ENCODE data around the gene PLA2G12B.
"Not testable (repeated sequence)": the region's sequence is repeated elsewhere in the genome, so short reads cannot be mapped to it uniquely, and the experiment has no call there.

PLA2G12B gene

GRCh38 chr10:72921147-72921683 lies 33.4 kb downstream of the PLA2G12B start:
- H3K27ac ChIP-seq (ENCODE audit: low read depth, low read length); H3K27me3 ChIP-seq (ENCODE audit: insufficient read depth, low read length, poor library complexity); H4K5ac ChIP-seq (ENCODE audit: low read length); H3K56ac ChIP-seq (ENCODE audit: low read length); H3K4me1 ChIP-seq (ENCODE audit: control insufficient read depth, low read depth, low read length); H4K8ac ChIP-seq (ENCODE audit: low read depth, low read length); H2BK120ac ChIP-seq (ENCODE audit: low read depth, low read length); H3K4me3 ChIP-seq (ENCODE audit: low read length); H2BK5ac ChIP-seq (ENCODE audit: low read length); H3K79me1 ChIP-seq (ENCODE audit: low read length); H3K4me2 ChIP-seq (ENCODE audit: low read length); H3K9ac ChIP-seq (ENCODE audit: low read length); H2BK15ac ChIP-seq (replicated peaks; ENCODE audit: low read depth); H3K23ac ChIP-seq (ENCODE audit: low read length); DNase-seq; H3K79me2 ChIP-seq (ENCODE audit: control insufficient read depth, insufficient read depth, low read length); H2AK5ac ChIP-seq (ENCODE audit: low read length); H3K18ac ChIP-seq (ENCODE audit: low read length); H3K4ac ChIP-seq (ENCODE audit: low read depth, low read length); H3K36me3 ChIP-seq (ENCODE audit: control insufficient read depth, insufficient read depth, low read length): not testable (repeated sequence)
- no CpG with 5 or more reads among the region's 1 CpG for WGBS (ENCODE audit: extremely low coverage, insufficient coverage, low lambda C conversion rate)

- no peaks in the 10 kb centered on the region for H3K79me1 ChIP-seq (ENCODE audit: low read length)
- no peak overlapping the region for H3K4me2 ChIP-seq (ENCODE audit: low read length)
- H4K5ac ChIP-seq (ENCODE audit: low read length), result no peak overlapping the region
- no peak overlapping the region for H2AK5ac ChIP-seq (ENCODE audit: low read length)
- no peak overlapping the region for H3K9ac ChIP-seq (ENCODE audit: low read length)
- no peaks in the 10 kb centered on the region for H3K36me3 ChIP-seq (ENCODE audit: control insufficient read depth, insufficient read depth, low read length)
- no peaks in the 10 kb centered on the region for H3K4me1 ChIP-seq (ENCODE audit: control insufficient read depth, low read depth, low read length)
- no peak overlapping the region for H4K8ac ChIP-seq (ENCODE audit: low read depth, low read length)
- H2BK15ac ChIP-seq (replicated peaks; ENCODE audit: low read depth), result no peak overlapping the region
- no peak overlapping the region for H3K4me3 ChIP-seq (ENCODE audit: low read length)
- WGBS (ENCODE audit: extremely low coverage, insufficient coverage, low lambda C conversion rate), result no CpG with 5 or more reads among the region's 8 CpGs
- H2BK120ac ChIP-seq (ENCODE audit: low read depth, low read length), result no peak overlapping the region
- H3K4ac ChIP-seq (ENCODE audit: low read depth, low read length), result no peak overlapping the region
- H3K79me2 ChIP-seq (ENCODE audit: control insufficient read depth, insufficient read depth, low read length), result no peaks in the 10 kb centered on the region
- no peak overlapping the region for H3K56ac ChIP-seq (ENCODE audit: low read length)
- H2BK5ac ChIP-seq (ENCODE audit: low read length), result no peak overlapping the region
- no peak overlapping the region for H3K23ac ChIP-seq (ENCODE audit: low read length)
- H3K18ac ChIP-seq (ENCODE audit: low read length), result no peak overlapping the region
- no peaks in the 10 kb centered on the region for H3K27me3 ChIP-seq (ENCODE audit: insufficient read depth, low read length, poor library complexity)
- no peak for DNase-seq
- H3K27ac ChIP-seq (ENCODE audit: low read depth, low read length), result no peak overlapping the region
These were observed 36.3 kb downstream of the PLA2G12B start for GRCh38 chr10:72918352-72918751.

GRCh38 chr10:72917803-72918332 lies 36.7 kb downstream of the PLA2G12B start:
- H3K27me3 ChIP-seq (ENCODE audit: insufficient read depth, low read length, poor library complexity); H2BK5ac ChIP-seq (ENCODE audit: low read length); H3K4me3 ChIP-seq (ENCODE audit: low read length); H2BK15ac ChIP-seq (replicated peaks; ENCODE audit: low read depth); H3K56ac ChIP-seq (ENCODE audit: low read length); H2BK120ac ChIP-seq (ENCODE audit: low read depth, low read length); DNase-seq; H3K18ac ChIP-seq (ENCODE audit: low read length); H3K9ac ChIP-seq (ENCODE audit: low read length); H4K5ac ChIP-seq (ENCODE audit: low read length); H3K4ac ChIP-seq (ENCODE audit: low read depth, low read length); H3K36me3 ChIP-seq (ENCODE audit: control insufficient read depth, insufficient read depth, low read length); H3K79me1 ChIP-seq (ENCODE audit: low read length); H3K79me2 ChIP-seq (ENCODE audit: control insufficient read depth, insufficient read depth, low read length); H3K23ac ChIP-seq (ENCODE audit: low read length); H2AK5ac ChIP-seq (ENCODE audit: low read length); H3K4me2 ChIP-seq (ENCODE audit: low read length); H3K27ac ChIP-seq (ENCODE audit: low read depth, low read length); H3K4me1 ChIP-seq (ENCODE audit: control insufficient read depth, low read depth, low read length); H4K8ac ChIP-seq (ENCODE audit: low read depth, low read length): not testable (repeated sequence)
- WGBS (ENCODE audit: extremely low coverage, insufficient coverage, low lambda C conversion rate), result 100% methylated on average over 1 of the region's 2 CpGs

GRCh38 chr10:72917201-72917600 lies 37.4 kb downstream of the PLA2G12B start:
- not testable (repeated sequence) for H3K4ac ChIP-seq (ENCODE audit: low read depth, low read length); H3K27me3 ChIP-seq (ENCODE audit: insufficient read depth, low read length, poor library complexity); DNase-seq; H3K79me2 ChIP-seq (ENCODE audit: control insufficient read depth, insufficient read depth, low read length); H2BK120ac ChIP-seq (ENCODE audit: low read depth, low read length); H3K9ac ChIP-seq (ENCODE audit: low read length); H2AK5ac ChIP-seq (ENCODE audit: low read length); H4K8ac ChIP-seq (ENCODE audit: low read depth, low read length); H3K79me1 ChIP-seq (ENCODE audit: low read length); H3K18ac ChIP-seq (ENCODE audit: low read length); H3K56ac ChIP-seq (ENCODE audit: low read length); H3K36me3 ChIP-seq (ENCODE audit: control insufficient read depth, insufficient read depth, low read length); H2BK15ac ChIP-seq (replicated peaks; ENCODE audit: low read depth); H3K23ac ChIP-seq (ENCODE audit: low read length); H3K4me2 ChIP-seq (ENCODE audit: low read length); H3K27ac ChIP-seq (ENCODE audit: low read depth, low read length); H2BK5ac ChIP-seq (ENCODE audit: low read length); H4K5ac ChIP-seq (ENCODE audit: low read length); H3K4me1 ChIP-seq (ENCODE audit: control insufficient read depth, low read depth, low read length); H3K4me3 ChIP-seq (ENCODE audit: low read length)
- WGBS (ENCODE audit: extremely low coverage, insufficient coverage, low lambda C conversion rate), result no CpG with 5 or more reads among the region's 3 CpGs

- no peak overlapping the region for H2AK5ac ChIP-seq (ENCODE audit: low read length)
- no peak overlapping the region for H4K8ac ChIP-seq (ENCODE audit: low read depth, low read length)
- H3K4me2 ChIP-seq (ENCODE audit: low read length), result no peak overlapping the region
- no peak overlapping the region for H3K27ac ChIP-seq (ENCODE audit: low read depth, low read length)
- H4K5ac ChIP-seq (ENCODE audit: low read length), result no peak overlapping the region
- no peak overlapping the region for H3K23ac ChIP-seq (ENCODE audit: low read length)
- H3K27me3 ChIP-seq (ENCODE audit: insufficient read depth, low read length, poor library complexity), result no peaks in the 10 kb centered on the region
- no CpG with 5 or more reads among the region's 7 CpGs for WGBS (ENCODE audit: extremely low coverage, insufficient coverage, low lambda C conversion rate)
- H3K56ac ChIP-seq (ENCODE audit: low read length), result no peak overlapping the region
- no peak overlapping the region for H2BK5ac ChIP-seq (ENCODE audit: low read length)
- no peaks in the 10 kb centered on the region for H3K79me1 ChIP-seq (ENCODE audit: low read length)
- no peaks in the 10 kb centered on the region for H3K4me1 ChIP-seq (ENCODE audit: control insufficient read depth, low read depth, low read length)
- peak; percentile 67 for DNase-seq
- H2BK120ac ChIP-seq (ENCODE audit: low read depth, low read length), result no peak overlapping the region
- no peak overlapping the region for H3K18ac ChIP-seq (ENCODE audit: low read length)
- H3K79me2 ChIP-seq (ENCODE audit: control insufficient read depth, insufficient read depth, low read length), result no peaks in the 10 kb centered on the region
- H3K9ac ChIP-seq (ENCODE audit: low read length), result no peak overlapping the region
- no peak overlapping the region for H2BK15ac ChIP-seq (replicated peaks; ENCODE audit: low read depth)
- H3K36me3 ChIP-seq (ENCODE audit: control insufficient read depth, insufficient read depth, low read length), result no peaks in the 10 kb centered on the region
- no peak overlapping the region for H3K4ac ChIP-seq (ENCODE audit: low read depth, low read length)
- no peak overlapping the region for H3K4me3 ChIP-seq (ENCODE audit: low read length)
These were observed 41.3 kb downstream of the PLA2G12B start for GRCh38 chr10:72913287-72913686.

GRCh38 chr10:72912736-72913135 lies 41.9 kb downstream of the PLA2G12B start:
- no peak overlapping the region for H4K5ac ChIP-seq (ENCODE audit: low read length)
- no peak overlapping the region for H2AK5ac ChIP-seq (ENCODE audit: low read length)
- H4K8ac ChIP-seq (ENCODE audit: low read depth, low read length), result no peak overlapping the region
- H3K36me3 ChIP-seq (ENCODE audit: control insufficient read depth, insufficient read depth, low read length), result no peaks in the 10 kb centered on the region
- H3K56ac ChIP-seq (ENCODE audit: low read length), result no peak overlapping the region
- H3K27me3 ChIP-seq (ENCODE audit: insufficient read depth, low read length, poor library complexity), result no peaks in the 10 kb centered on the region
- no peaks in the 10 kb centered on the region for H3K79me1 ChIP-seq (ENCODE audit: low read length)
- no peak overlapping the region for H2BK5ac ChIP-seq (ENCODE audit: low read length)
- no peak overlapping the region for H2BK120ac ChIP-seq (ENCODE audit: low read depth, low read length)
- WGBS (ENCODE audit: extremely low coverage, insufficient coverage, low lambda C conversion rate), result no CpG with 5 or more reads among the region's 4 CpGs
- no peak overlapping the region for H3K18ac ChIP-seq (ENCODE audit: low read length)
- H3K4me1 ChIP-seq (ENCODE audit: control insufficient read depth, low read depth, low read length), result no peaks in the 10 kb centered on the region
- H2BK15ac ChIP-seq (replicated peaks; ENCODE audit: low read depth), result no peak overlapping the region
- no peak overlapping the region for H3K4me2 ChIP-seq (ENCODE audit: low read length)
- no peak overlapping the region for H3K9ac ChIP-seq (ENCODE audit: low read length)
- H3K4me3 ChIP-seq (ENCODE audit: low read length), result no peak overlapping the region
- H3K23ac ChIP-seq (ENCODE audit: low read length), result no peak overlapping the region
- no peak overlapping the region for H3K4ac ChIP-seq (ENCODE audit: low read depth, low read length)
- DNase-seq, result no peak
- H3K79me2 ChIP-seq (ENCODE audit: control insufficient read depth, insufficient read depth, low read length), result no peaks in the 10 kb centered on the region
- no peak overlapping the region for H3K27ac ChIP-seq (ENCODE audit: low read depth, low read length)

Data from mesendoderm (in vitro differentiated cells).